Liver (tissue), 3 donors: ENCODE measurements around the gene PAXX.

ENCODE experiments used
- EGR1 ChIP-seq, 2 donors: IDR thresholded peaks; 2 replicates each; pipeline ENCODE4 v1.6.1; 2016 to 2018; ENCODE audit warnings: antibody characterized with exemption in 2 of 2, low read depth in 2 of 2
- HNF4A ChIP-seq, 2 donors: conservative IDR thresholded peaks; 2 replicates each; pipeline ENCODE4 v1.6.1; 2016; ENCODE audit warnings: antibody characterized with exemption in 2 of 2, mild to moderate bottlenecking in 2 of 2
- JUND ChIP-seq, 2 donors: IDR thresholded peaks; 2 replicates each; pipeline ENCODE4 v1.6.1; 2016; ENCODE audit warnings: antibody characterized with exemption in 2 of 2
- NR2F2 ChIP-seq: IDR thresholded peaks from 2 replicates; pipeline ENCODE4 v1.6.1; 2016; ENCODE audit warnings: antibody characterized with exemption
- RAD21 ChIP-seq, 2 donors: IDR thresholded peaks; 2 replicates each; pipeline ENCODE4 v1.6.1; 2016; ENCODE audit warnings: antibody characterized with exemption in 2 of 2, mild to moderate bottlenecking in 2 of 2
- RXRA ChIP-seq, 2 donors: IDR thresholded peaks; 2 replicates each; pipeline ENCODE4 v1.6.1; 2017 to 2018; ENCODE audit warnings: antibody characterized with exemption in 2 of 2, mild to moderate bottlenecking in 1 of 2
- SP1 ChIP-seq: IDR thresholded peaks from 2 replicates; pipeline ENCODE4 v1.6.1; 2018; ENCODE audit warnings: antibody characterized with exemption, mild to moderate bottlenecking
- TAF1 ChIP-seq: conservative IDR thresholded peaks from 2 replicates; pipeline ENCODE4 v1.6.1; 2016; ENCODE audit warnings: antibody characterized with exemption, mild to moderate bottlenecking
- YY1 ChIP-seq: IDR thresholded peaks from 2 replicates; pipeline ENCODE4 v1.6.1; 2016; ENCODE audit warnings: antibody characterized with exemption, mild to moderate bottlenecking
- TF ChIP-seq, protein P1 (sequence below): fragments of 150-350 bp; IDR thresholded peaks from 2 replicates; pipeline ENCODE4 v1.5.1; 2017; ENCODE audit warnings: improper control_type of control experiment, low read depth, low read length; ENCODE audit not compliant: missing input control
- TF ChIP-seq, protein P2 (sequence below): IDR thresholded peaks from 2 replicates; pipeline ENCODE4 v1.6.1; 2016; ENCODE audit warnings: antibody characterized with exemption
- TF ChIP-seq, protein P3 (sequence below): IDR thresholded peaks from 2 replicates; pipeline ENCODE4 v1.6.1; 2016; ENCODE audit warnings: antibody characterized with exemption, mild to moderate bottlenecking
- TF ChIP-seq, protein P4 (sequence below): IDR thresholded peaks from 2 replicates; pipeline ENCODE4 v1.6.1; 2016; ENCODE audit warnings: antibody characterized with exemption
- TF ChIP-seq, protein P5 (sequence below): IDR thresholded peaks from 2 replicates; pipeline ENCODE4 v1.6.1; 2016; ENCODE audit warnings: antibody characterized with exemption
- donor health status: healthy.
- donor health status: healthy.

DNA sequence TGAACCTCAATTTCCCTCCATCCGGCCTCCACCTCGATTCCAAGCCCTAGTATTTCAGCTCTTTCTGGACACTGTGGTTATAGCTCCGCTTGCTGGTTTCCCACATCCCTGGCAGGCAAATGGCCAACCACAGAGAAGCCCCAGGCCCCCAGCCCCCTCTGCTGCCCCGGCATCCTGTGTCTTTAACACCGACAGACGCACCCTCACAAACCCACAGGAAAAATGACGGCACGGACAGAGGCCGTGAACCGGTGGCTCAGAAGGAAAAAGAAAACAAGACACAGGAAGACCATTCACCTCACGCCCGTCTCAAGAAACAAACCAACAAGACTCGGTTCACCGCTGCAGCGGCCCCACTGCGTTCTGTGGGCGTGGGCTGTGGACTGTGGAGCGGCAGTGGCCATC is 5.6 kb downstream of the PAXX start:
- TF ChIP-seq, protein P1, sequence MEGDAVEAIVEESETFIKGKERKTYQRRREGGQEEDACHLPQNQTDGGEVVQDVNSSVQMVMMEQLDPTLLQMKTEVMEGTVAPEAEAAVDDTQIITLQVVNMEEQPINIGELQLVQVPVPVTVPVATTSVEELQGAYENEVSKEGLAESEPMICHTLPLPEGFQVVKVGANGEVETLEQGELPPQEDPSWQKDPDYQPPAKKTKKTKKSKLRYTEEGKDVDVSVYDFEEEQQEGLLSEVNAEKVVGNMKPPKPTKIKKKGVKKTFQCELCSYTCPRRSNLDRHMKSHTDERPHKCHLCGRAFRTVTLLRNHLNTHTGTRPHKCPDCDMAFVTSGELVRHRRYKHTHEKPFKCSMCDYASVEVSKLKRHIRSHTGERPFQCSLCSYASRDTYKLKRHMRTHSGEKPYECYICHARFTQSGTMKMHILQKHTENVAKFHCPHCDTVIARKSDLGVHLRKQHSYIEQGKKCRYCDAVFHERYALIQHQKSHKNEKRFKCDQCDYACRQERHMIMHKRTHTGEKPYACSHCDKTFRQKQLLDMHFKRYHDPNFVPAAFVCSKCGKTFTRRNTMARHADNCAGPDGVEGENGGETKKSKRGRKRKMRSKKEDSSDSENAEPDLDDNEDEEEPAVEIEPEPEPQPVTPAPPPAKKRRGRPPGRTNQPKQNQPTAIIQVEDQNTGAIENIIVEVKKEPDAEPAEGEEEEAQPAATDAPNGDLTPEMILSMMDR: no peak
- TF ChIP-seq, protein P2, sequence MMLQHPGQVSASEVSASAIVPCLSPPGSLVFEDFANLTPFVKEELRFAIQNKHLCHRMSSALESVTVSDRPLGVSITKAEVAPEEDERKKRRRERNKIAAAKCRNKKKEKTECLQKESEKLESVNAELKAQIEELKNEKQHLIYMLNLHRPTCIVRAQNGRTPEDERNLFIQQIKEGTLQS: no peak
- TF ChIP-seq, protein P3, sequence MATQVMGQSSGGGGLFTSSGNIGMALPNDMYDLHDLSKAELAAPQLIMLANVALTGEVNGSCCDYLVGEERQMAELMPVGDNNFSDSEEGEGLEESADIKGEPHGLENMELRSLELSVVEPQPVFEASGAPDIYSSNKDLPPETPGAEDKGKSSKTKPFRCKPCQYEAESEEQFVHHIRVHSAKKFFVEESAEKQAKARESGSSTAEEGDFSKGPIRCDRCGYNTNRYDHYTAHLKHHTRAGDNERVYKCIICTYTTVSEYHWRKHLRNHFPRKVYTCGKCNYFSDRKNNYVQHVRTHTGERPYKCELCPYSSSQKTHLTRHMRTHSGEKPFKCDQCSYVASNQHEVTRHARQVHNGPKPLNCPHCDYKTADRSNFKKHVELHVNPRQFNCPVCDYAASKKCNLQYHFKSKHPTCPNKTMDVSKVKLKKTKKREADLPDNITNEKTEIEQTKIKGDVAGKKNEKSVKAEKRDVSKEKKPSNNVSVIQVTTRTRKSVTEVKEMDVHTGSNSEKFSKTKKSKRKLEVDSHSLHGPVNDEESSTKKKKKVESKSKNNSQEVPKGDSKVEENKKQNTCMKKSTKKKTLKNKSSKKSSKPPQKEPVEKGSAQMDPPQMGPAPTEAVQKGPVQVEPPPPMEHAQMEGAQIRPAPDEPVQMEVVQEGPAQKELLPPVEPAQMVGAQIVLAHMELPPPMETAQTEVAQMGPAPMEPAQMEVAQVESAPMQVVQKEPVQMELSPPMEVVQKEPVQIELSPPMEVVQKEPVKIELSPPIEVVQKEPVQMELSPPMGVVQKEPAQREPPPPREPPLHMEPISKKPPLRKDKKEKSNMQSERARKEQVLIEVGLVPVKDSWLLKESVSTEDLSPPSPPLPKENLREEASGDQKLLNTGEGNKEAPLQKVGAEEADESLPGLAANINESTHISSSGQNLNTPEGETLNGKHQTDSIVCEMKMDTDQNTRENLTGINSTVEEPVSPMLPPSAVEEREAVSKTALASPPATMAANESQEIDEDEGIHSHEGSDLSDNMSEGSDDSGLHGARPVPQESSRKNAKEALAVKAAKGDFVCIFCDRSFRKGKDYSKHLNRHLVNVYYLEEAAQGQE: no peak
- TF ChIP-seq YY1: no peak
- no peak for TF ChIP-seq TAF1
- TF ChIP-seq, protein P4, sequence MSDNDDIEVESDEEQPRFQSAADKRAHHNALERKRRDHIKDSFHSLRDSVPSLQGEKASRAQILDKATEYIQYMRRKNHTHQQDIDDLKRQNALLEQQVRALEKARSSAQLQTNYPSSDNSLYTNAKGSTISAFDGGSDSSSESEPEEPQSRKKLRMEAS: no peak
- TF ChIP-seq RAD21 (IDR thresholded peaks at IDR 0.05): no peak
- TF ChIP-seq SP1: no peak
- no peak for TF ChIP-seq JUND (IDR thresholded peaks at IDR 0.05)
- TF ChIP-seq EGR1 (IDR thresholded peaks at IDR 0.05; ENCODE audit: low read depth in 2 of 2): no peak
- TF ChIP-seq NR2F2: no peak
- TF ChIP-seq RXRA (IDR thresholded peaks at IDR 0.05): no peak
- TF ChIP-seq, protein P5, sequence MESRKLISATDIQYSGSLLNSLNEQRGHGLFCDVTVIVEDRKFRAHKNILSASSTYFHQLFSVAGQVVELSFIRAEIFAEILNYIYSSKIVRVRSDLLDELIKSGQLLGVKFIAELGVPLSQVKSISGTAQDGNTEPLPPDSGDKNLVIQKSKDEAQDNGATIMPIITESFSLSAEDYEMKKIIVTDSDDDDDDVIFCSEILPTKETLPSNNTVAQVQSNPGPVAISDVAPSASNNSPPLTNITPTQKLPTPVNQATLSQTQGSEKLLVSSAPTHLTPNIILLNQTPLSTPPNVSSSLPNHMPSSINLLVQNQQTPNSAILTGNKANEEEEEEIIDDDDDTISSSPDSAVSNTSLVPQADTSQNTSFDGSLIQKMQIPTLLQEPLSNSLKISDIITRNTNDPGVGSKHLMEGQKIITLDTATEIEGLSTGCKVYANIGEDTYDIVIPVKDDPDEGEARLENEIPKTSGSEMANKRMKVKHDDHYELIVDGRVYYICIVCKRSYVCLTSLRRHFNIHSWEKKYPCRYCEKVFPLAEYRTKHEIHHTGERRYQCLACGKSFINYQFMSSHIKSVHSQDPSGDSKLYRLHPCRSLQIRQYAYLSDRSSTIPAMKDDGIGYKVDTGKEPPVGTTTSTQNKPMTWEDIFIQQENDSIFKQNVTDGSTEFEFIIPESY: no peak
- TF ChIP-seq HNF4A (conservative IDR thresholded peaks at IDR 0.05): no peak
